GM21515 (cell line): ENCODE measurements around the gene FMOD.

Experiments
- ATAC-seq: cut with Tn5 transposase; IDR thresholded peaks from one replicate; pipeline ENCODE4 v1.9.1; 2021; ENCODE audit not compliant: unreplicated experiment

Gene FMOD

GRCh38 chr1:203351037-203351625, at the start of gene FMOD:
Gene FMOD, minus strand, starts transcription at chr1:203351122. Its CDS starts 2,852 bp downstream, at chr1:203348270.
- no peak for ATAC-seq

GRCh38 chr1:203396595-203397194, 45.8 kb upstream of the FMOD start:
- ATAC-seq: no peak

- no peak for ATAC-seq
These were observed 44.8 kb upstream of the FMOD start for GRCh38 chr1:203395751-203396150.

- ATAC-seq: no peak
These were observed 39.4 kb upstream of the FMOD start for GRCh38 chr1:203390298-203390697.

GRCh38 chr1:203388683-203389082, 37.8 kb upstream of the FMOD start:
- ATAC-seq: no peak

GRCh38 chr1:203382026-203382425, 31.1 kb upstream of the FMOD start:
- no peak for ATAC-seq

GRCh38 chr1:203381151-203381751, 30.3 kb upstream of the FMOD start:
- ATAC-seq: peak; percentile 48

GRCh38 chr1:203380420-203381150, 29.7 kb upstream of the FMOD start:
- ATAC-seq: peak; percentile 33

- ATAC-seq: no peak
These were observed 28.9 kb upstream of the FMOD start for GRCh38 chr1:203379825-203380224.

- ATAC-seq: no peak
These were observed 27.8 kb upstream of the FMOD start for GRCh38 chr1:203378556-203379245.

- ATAC-seq: no peak
These were observed 23.1 kb upstream of the FMOD start for GRCh38 chr1:203373991-203374390.

- no peak for ATAC-seq
These were observed 22.1 kb upstream of the FMOD start for GRCh38 chr1:203373002-203373401.

GRCh38 chr1:203371288-203371687, 20.4 kb upstream of the FMOD start:
- no peak for ATAC-seq

- no peak for ATAC-seq
These were observed 18.7 kb upstream of the FMOD start for GRCh38 chr1:203369666-203370065.

- ATAC-seq: no peak
These were observed 17.9 kb upstream of the FMOD start for GRCh38 chr1:203368624-203369451.

GRCh38 chr1:203367057-203367456, 16.1 kb upstream of the FMOD start:
- no peak for ATAC-seq

GRCh38 chr1:203366476-203366875, 15.6 kb upstream of the FMOD start:
- no peak for ATAC-seq

GRCh38 chr1:203364806-203365205, 13.9 kb upstream of the FMOD start:
- no peak for ATAC-seq

GRCh38 chr1:203364094-203364801, 13.3 kb upstream of the FMOD start:
- ATAC-seq: no peak

- ATAC-seq: no peak
These were observed 11.8 kb upstream of the FMOD start for GRCh38 chr1:203362720-203363025.
